Cerebellar cortex (tissue), 1 donor: ENCODE results near the gene ATP5MG.
"Not testable (repeated sequence)": the region's sequence is repeated elsewhere in the genome, so short reads cannot be mapped to it uniquely, and the experiment has no call there.

ENCODE experiments used
- DNase-seq: peaks from one replicate; pipeline ENCODE4 v3.0.0-alpha.2; 2015; ENCODE audit warnings: low spot score

The ATP5MG gene, protein sequence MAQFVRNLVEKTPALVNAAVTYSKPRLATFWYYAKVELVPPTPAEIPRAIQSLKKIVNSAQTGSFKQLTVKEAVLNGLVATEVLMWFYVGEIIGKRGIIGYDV

GRCh38 chr11:118401151-118401879 is at the start of gene ATP5MG:
Gene ATP5MG, plus strand, starts transcription at chr11:118401606. Its CDS starts 60 bp downstream, at chr11:118401666.
- DNase-seq: peak; percentile 94

- DNase-seq: peak; percentile 41
These were observed 48.2 kb upstream of the ATP5MG start for GRCh38 chr11:118353084-118353710.

DNA sequence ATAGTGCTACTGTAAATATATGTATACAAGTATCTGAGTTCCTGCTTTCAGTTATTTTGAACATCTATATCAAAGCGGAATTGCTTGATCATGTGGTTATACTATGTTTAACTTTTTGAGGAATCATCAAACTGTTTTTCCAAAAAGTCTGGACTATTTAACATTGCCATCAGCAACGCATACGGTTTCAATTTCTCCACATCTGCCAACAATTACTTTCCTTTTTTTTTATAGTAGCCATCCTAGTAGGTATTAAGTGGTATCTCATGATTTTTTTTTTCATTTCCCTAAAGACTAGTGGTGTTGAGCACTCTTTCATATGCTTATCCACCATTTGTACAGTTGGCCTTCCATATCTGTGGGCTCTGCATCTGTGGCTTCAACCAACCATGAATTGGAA is 43.3 kb upstream of the ATP5MG start:
- DNase-seq: no peak

DNA sequence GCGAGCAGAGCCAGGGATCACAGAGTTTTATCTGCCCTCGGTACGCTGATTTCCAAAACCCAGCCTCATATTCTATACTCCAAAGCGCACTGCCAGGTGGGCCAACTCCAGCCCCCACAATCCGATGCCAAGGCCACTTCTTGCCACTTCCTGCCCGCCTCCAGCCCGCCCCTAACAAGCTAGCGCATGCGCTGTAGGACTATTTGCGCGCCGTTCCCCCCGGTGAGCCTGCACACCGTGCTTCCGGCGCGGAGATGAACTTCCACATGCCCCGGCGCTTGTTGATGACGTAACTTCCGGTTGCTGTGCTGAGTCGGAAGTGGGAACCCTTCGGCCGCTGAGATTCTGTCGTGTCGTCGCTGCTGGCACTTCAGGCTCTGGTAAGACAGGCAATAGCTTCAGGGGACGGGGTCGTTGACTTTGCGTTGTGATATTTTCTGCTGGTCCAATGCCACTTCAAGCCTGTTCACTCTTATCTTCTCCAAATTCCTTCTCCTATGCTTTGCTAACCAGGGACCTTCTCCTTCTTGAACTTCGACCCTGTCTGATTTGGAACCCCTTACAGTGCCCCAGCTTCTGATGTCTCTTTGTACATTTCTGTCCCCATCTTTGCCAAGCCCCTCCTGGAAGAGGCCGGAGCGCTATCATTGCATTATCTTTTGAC is 42.0 kb upstream of the ATP5MG start, which contains the start of gene UBE4A:
UBE4A (plus strand) TSS at position 306 of the 664 bp plus-strand sequence. CDS start 5,481 bp downstream, outside the sequence.
- DNase-seq: peak; percentile 94

GRCh38 chr11:118364956-118365615 is 36.3 kb upstream of the ATP5MG start:
- DNase-seq: peak; percentile 85

DNA sequence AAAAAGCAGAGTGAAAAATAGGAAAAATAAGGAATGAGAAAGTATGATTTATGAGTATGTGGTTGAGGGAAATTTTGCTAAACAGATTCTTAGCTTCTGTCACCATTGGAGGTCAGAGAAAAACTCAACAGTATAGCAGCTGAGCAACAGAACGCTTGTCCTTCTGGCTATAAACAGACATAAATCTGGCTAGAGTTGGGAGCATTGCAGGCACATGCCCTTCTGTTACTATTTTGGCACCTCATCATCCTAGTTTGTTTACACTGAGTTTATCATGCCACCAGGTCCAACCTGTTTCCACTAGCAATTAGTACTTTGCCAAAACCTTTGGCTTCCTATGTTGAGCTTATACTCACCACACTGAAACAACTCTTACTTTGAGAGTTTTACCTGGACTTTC is 35.1 kb upstream of the ATP5MG start:
- DNase-seq: peak; percentile 95

- no peak for DNase-seq
These were observed 30.6 kb upstream of the ATP5MG start for GRCh38 chr11:118370774-118371173.

GRCh38 chr11:118373263-118373662 is 28.1 kb upstream of the ATP5MG start:
- DNase-seq: no peak

DNA sequence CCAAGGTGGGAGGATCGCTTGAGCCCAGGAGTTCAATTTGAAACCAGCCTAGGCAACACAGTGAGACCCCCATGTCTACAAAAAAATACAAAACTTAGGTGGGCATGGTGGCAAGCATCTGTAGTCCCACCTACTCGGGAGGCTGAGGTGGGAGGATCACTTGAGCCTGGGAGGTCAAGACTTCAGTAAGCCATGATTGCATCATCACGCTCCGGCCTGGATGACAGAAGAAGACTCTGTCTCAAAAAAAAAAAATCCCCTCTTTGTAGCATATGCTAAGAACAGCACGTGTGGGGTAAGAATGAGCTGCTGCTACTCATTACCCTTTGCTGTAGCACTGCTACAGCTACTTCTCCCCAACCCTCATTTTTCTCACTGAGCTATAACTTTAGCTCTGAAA is 27.5 kb upstream of the ATP5MG start:
- no peak for DNase-seq

- no peak for DNase-seq
These were observed 26.7 kb upstream of the ATP5MG start for GRCh38 chr11:118374729-118375128.

GRCh38 chr11:118375978-118376377 is 25.4 kb upstream of the ATP5MG start:
- no peak for DNase-seq

- DNase-seq: peak; percentile 89
These were observed 21.9 kb upstream of the ATP5MG start for GRCh38 chr11:118379497-118379896.

DNA sequence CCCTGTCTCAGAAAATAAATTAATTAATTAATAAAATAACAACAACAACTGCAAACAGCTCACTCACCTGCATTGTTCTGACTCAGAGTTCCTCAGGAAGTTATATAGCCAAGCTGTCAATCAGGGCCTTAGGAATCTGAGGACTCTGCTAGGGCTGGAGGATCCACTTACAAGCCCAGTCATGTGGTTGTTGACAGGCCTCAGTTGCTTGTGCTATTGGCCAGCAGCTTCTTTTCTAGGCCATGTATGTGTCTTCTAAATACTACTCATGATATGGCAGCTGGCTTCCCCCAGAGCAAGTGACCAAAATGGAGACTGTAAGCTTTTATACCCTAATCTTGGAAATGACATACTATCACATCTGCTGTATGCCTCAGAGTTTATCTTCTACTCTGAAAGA is 20.8 kb upstream of the ATP5MG start:
- no peak for DNase-seq

DNA sequence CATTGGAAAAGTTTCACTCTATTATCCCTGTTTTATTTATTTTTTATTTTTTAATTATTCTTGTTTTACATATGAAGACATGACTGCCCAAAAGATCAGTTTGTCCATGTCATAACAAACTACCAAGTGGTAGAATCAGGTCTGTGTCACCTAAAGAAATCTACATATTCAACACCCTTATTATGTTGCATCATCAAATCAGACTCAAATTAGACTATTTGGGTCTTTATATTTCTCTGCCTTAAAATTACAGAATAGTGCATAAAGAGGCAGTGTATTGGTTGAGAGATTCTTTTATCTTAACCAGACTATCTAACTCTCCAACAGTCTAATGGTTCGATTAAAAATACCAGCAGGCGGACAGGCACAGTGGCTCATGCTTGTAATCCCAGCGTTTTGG is 18.5 kb upstream of the ATP5MG start:
- DNase-seq: no peak

DNA sequence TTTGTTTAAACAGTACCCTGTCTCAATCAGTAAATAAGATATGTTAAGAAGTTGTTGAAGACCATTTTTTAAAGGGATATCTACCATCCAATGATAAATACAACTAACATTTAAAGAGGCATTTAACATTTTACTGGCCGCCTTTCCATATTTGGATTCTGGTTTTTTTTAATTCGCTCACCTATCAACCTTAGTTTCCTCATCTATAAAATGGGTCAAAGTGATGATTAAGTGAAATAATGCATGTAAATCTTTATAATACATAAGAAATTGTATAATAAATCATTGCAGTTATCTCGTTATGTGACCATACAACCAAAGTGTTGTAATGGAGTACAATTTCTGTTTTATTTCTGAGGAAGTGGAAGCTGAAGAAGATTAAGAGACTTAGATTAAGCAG is 17.7 kb upstream of the ATP5MG start:
- DNase-seq: no peak

GRCh38 chr11:118396097-118396501 is 5.3 kb upstream of the ATP5MG start:
- DNase-seq: no peak

GRCh38 chr11:118397448-118397847 is 4.0 kb upstream of the ATP5MG start:
- DNase-seq: no peak

DNA sequence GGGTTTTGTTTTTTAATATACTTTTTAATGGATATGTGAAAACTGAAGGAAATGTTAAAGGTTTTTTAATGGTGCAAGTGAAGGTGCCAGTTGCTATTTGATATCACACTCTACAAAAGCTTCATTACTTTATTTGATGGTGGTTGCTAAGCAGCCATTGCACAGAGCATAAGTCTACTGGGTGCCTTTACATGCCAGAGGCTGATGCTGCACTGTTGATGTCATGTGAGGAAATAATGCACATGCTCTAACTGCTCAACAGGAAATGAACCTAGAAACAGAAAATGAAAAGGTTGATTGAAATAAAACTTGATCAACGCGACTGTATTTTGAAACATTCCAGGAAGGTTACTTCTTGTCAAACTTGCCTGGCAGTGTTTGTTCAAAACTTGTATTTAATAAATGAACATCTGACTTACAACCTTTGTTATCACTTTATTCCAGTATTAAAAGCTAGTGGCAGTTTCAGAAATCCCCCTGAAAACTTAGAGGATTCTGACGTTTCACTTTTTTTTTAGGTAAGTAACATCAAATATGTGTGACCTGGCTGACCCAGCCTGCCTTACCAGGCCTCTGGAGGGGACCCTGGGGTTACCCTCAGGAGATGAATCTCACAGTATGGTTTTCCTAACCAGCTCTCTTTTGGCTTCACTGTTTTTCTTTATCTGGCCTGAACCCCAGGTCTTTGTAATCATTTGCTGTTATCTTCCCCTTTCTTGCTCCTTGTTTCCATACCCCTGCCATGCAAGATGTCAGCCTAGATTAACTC is 2.4 kb upstream of the ATP5MG start:
- DNase-seq: no peak

DNA sequence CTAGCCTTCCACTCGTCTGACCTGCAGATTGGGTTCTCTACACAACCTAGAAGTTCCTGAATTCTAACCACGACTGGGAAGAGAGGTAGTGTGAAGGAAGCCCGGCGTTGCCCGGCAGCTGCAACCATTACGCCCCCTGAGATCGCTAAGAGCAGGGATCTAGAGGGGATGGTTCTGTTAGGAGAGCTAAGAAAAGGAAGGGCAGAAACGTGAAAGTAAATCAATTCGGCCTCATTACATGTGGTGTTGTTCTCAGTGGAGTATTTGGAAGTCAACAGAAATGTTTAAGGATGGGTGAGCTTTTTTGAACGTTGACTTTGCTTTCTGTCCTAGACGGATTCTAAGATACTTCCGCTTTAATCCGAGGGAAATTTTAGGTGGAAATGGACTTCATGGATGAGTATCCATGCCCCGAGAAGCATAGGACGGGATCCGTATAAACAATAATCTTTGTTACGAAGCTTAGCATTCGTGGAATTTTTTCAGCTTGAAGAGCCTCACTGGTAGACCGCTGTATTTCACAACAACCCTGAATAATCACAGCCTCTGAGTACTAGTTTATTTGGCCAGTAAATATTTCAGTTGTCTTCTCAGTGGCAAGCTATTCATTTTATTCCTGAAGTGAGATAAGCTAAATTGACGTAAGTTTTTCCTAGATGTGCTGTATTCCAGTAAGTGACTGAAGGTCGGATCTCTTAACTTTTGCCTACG is 629 bp downstream of the ATP5MG start:
- DNase-seq: no peak

DNA sequence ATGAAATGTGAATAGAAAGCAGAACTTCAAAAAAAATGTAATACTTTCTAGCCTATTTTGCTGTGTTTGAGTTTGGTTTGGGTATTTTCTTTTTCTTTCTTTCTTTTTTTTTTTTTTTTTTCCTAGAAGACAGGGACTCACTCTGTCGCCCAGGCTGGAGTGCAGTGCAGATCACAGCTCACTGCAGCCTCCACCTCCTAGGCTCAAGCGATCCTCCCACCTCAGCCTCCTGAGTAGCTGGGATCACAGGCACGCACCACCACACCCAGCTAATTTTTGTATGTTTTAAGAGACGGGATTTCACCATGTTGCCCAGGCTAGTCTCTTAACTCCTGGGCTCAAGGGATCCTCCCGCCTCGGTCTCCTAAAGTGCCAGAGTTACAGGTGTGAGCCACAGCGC is 1.2 kb downstream of the ATP5MG start:
- not testable (repeated sequence) for DNase-seq
